Fibroblast of skin of scalp (primary cell): ENCODE results near the gene TTLL9.
"Not testable (repeated sequence)": the region's sequence is repeated elsewhere in the genome, so short reads cannot be mapped to it uniquely, and the experiment has no call there.

Source experiments
- DNase-seq: peaks from one replicate; pipeline ENCODE4 v3.0.0-alpha.2; 2013

The TTLL9 gene

DNA sequence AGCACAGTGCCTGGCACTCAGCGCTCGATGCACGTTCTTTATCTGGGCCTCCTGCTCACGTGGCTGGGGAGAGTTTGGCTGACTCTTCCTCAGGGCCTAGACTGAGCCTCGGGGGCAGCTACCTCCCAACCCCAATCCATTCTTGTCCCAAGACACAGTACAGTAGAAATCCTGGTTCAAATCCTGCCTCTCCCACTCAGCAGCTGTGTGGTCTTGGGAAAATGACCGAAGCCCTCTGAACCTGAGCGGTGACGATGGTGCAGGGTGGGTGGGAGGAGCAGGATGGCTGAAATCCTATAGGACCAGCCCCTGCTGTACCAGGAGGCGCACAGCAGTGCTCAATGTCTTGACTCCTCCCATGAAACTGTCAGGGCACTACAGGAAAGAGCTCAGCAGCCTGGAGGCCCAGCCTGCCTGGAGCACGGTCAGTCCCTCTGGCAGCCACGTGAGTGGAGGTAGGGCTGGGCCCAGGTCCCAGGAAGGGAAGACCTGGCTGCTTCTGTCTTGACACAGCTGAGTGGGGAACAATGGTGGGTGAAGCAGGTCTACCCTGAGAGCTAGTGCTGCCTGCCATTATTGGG, 49.9 kb downstream of the TTLL9 start:
- no peak for DNase-seq

DNA sequence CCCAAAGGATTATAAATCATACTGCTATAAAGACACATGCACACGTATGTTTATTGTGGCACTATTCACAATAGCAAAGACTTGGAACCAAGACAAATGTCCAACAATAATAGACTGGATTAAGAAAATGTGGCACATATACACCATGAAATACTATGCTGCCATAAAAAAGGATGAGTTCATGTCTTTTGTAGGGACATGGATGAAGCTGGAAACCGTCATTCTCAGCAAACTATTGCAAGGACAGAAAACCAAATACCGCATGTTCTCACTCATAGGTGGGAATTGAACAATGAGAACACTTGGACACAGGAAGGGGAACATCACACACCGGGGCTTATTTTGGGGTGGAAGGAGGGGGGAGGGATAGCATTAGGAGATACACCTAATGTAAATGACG, 51.0 kb downstream of the TTLL9 start:
- DNase-seq = not testable (repeated sequence)

GRCh38 chr20:31922181-31922580, 51.7 kb downstream of the TTLL9 start:
- DNase-seq = no peak

GRCh38 chr20:31922588-31922987, 52.2 kb downstream of the TTLL9 start:
- no peak for DNase-seq

GRCh38 chr20:31923388-31924331, 53.2 kb downstream of the TTLL9 start:
- DNase-seq = no peak

GRCh38 chr20:31924561-31924960, 54.1 kb downstream of the TTLL9 start:
- no peak for DNase-seq

DNA sequence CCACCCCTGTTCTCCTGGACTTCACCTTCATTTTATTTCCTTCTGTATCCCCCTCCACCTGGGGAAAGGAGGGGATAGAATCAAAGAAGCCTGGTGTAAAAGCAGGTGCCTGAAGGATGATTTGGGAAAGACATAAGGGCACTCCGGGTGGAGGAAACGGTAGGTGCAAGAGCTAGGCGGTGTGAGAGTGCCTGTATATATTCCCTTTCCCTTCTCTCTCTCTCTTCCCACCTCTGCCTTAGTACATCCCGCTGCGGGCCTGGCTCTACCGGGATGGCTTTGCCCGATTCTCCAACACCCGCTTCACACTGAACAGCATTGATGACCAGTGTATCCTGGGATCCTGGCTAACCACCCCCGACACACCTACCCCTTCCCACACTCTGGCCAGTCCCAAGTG, 55.2 kb downstream of the TTLL9 start:
- DNase-seq = no peak

DNA sequence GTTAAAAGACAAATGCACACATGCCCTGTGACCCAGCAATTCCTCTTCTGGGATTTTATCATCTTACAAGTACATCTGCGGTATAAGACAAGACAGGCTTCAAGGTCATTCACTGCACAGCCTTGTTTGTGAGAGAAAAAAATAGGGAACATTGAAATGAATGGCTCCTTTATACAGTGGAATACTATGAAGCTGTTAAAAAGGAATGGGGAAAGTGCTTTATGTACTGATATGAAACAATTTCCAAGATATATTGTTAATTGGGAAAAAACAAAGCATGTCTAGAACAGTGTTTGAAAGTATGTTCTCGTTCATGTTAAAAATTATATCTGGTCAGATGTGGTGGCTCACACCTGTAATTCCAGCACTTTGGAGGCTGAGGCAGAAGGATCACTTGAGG, 56.1 kb downstream of the TTLL9 start:
- DNase-seq = no peak

- DNase-seq = no peak
Observed at GRCh38 chr20:31927627-31928159, 57.3 kb downstream of the TTLL9 start.

DNA sequence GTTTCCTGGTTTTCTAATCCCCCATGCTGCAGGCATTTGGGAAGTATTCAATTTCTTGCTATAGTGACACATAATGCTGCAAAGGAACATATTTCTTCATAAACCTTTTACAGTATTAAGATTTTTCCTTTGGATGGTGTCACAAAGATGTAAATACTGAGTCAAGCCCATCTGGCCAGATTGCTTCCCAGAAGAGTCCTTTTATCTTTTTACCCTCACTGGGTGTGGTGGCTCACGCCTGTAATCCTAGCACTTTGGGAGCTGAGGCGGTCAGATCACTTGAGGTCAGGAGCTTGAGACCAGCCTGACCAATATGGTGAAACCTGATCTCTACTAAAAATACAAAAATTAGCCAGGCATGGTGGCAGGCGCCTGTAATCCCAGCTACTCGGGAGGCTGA, 59.2 kb downstream of the TTLL9 start:
- not testable (repeated sequence) for DNase-seq

GRCh38 chr20:31930779-31931178, 60.3 kb downstream of the TTLL9 start:
- DNase-seq = no peak

DNA sequence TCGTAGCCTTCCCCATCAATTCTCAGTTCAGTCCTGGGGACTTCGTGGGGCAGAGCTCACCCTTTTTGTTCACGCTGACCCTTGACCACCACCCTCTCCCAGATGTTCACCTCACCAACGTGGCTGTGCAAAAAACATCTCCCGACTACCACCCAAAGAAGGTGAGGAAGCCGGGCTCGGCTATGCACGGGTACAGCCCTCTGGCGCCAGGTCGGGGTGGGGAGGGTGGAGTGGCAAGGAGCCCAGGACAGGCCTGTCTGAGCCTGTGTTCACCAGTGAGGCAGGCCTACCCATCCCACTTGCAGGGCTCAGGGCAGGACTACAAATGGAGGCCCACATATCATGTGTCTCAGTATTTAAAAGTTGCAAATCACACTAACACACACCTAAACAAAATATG, 63.3 kb downstream of the TTLL9 start:
- DNase-seq = no peak

DNA sequence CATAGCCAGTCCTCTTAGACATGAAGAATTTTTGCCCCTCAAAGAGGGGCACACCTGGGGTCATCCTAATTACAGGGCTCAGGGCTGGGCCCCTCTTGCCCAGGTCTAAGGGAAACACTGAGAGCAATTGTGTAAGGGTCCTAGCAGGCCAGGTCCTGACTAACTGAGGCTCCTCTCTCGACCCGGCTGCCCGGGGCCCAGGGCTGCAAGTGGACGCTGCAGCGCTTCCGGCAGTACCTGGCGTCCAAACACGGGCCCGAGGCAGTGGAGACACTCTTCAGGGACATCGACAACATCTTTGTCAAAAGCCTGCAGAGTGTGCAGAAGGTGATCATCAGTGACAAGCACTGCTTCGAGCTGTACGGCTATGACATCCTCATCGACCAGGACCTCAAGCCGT, 64.1 kb downstream of the TTLL9 start:
- DNase-seq = no peak

DNA sequence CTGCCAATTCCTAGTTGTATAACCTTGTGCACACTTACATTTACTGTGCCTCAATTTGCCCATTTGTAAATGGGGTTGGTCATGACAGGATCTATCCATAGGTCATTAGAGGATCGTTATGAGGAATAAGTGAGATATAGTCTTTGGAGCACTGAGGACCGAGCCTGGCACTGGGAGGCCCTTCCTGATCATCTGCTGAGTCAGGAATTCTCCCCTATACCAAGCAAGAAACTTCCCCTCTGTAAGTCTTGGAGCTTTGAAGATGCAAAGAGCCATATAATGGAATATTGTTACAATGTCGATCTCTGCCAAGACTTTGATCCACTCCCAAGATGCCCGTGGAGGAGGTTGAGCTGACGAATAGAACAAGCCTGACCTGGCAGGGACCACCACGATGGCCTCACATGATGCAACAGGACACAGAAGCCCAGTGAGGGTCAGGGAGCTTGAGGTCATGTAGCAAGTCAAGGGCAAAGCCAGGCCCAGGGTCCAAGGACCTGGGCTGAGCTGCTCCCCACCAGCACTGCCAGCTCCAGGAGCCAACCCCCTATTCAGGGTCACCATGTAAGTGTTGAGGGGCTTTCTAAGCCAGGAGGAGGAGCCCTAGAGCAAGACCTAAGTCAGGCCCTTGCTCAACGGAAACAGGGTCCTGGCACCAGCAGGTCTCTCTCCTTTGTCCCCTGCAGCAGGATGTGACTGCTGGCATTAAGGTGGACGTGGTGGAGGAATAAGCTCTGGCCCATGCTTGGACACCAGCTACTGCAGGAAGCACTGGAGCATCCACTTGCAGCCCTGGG, 64.7 kb downstream of the TTLL9 start:
- DNase-seq = no peak

DNA sequence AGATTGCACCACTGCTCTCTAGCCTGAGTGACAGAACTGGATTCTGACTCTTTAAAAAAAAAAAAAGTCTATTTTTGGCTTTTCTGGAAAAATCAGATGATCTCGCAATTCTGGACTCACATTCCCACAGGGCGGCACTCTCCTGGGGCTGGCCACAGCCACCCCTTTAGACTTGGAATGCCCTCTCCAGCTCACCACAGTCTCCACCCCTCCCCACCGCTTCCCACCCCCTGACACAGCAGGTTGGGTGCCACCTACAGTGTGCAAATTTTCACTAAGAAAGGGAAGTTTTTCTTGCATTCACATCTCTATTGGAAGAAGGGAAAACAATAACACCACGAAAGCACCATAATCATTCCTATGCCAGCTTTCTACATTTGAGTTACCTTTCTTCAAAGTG, 66.0 kb downstream of the TTLL9 start:
- no peak for DNase-seq

- no peak for DNase-seq
Observed at GRCh38 chr20:31937820-31938219, 67.4 kb downstream of the TTLL9 start.

DNA sequence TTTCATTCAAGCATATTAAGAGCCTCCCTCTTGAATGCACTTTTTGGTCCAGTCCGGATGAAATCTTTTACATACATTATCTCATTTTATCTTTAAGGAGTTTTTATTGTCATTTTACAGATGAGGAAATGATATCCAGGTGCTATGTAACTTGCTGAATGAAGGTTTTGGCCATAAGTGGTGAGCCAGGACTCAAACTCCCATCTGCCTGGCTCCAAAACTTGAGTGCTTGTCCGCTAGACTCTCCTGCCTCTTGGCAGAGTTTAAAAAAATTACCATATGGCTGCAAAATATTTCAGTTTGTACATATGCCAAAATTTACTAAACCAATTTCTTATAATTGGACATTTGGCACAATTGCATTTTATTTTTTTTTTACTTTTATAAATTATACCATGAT, 69.2 kb downstream of the TTLL9 start:
- DNase-seq = no peak

GRCh38 chr20:31943052-31943471, 72.6 kb downstream of the TTLL9 start:
- DNase-seq = no peak

GRCh38 chr20:31945319-31945718, 74.9 kb downstream of the TTLL9 start:
- DNase-seq = no peak

GRCh38 chr20:31945785-31946184, 75.4 kb downstream of the TTLL9 start:
- peak; percentile 15 for DNase-seq

DNA sequence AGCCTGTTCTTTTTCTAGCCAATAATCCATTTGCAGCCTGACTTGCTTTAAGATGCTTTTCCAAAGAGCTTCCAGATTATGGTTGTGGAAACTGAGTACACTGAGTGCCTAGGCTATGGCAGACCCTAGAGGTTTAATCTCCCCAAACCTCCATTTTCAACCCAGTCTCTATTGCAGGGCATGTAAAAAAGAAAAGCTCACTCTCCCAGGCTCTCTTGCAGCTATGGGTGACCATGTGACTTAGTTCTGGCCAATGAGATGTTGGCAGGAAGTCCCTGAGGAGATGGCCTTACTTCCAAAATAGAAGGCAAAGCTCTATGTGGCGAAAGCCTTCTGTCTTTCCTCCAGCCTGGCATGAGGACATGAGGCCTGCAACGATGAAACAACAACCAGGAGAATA, 77.6 kb downstream of the TTLL9 start:
- no peak for DNase-seq

GRCh38 chr20:31949877-31950646, 79.6 kb downstream of the TTLL9 start:
- DNase-seq = no peak
